LNCaP clone FGC (cell line): ENCODE measurements around the gene SSPN.
A peak's percentile ranks its signal among the peaks of the same experiment; 100 is the strongest.

Source experiments
- DNase-seq: peaks from one replicate; pipeline ENCODE4 v3.0.0-alpha.2; 2011; ENCODE audit warnings: low read depth
- H3K4me3 ChIP-seq: 2 replicates; pipeline ENCODE4 v1.5.1; 2011; ENCODE audit warnings: mild to moderate bottlenecking, low read depth, low read length, control low read depth
- TF ChIP-seq, protein P1 (sequence below): IDR thresholded peaks from 2 replicates; pipeline ENCODE4 v1.5.1; 2012; ENCODE audit warnings: mild to moderate bottlenecking; ENCODE audit not compliant: control insufficient read depth, insufficient read depth; ENCODE audit errors: extremely low read depth

Gene SSPN

DNA sequence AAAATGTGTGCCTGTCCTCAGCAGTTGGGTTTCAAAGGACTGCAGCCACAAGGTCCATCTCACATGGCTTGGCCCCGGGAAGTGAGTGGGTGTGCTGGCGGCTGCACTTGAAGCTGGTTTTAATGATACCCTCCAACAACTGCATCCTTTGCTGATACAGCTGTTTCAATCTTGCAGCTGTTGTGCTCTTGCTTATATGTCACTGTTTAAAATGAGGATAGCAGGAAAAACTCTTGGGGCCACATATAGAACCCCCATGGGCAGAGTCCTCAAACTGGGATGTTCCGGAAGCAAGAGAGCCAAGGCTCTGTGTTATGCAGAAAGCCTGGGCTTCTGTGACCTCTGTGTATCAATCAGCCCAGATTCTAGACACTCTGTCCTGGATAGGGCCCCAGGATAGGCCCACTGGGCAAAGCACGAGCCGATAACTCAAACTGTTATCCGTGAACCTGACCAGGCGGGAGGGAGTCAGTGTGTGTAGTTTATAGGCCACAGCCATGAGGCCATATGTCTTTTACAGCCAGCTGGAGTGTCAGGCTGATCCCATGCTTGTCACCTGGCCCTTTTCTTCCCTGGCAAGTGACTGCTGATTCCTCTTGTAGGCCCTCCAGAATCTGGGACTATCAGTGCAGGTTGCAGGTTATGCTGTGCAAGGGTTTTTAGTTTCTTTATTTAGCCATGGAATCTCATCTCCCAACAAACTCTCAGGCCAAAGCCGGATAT is 74.3 kb downstream of the SSPN start:
- no peak overlapping the region for H3K4me3 ChIP-seq
- no peak for DNase-seq
- TF ChIP-seq, protein P1, sequence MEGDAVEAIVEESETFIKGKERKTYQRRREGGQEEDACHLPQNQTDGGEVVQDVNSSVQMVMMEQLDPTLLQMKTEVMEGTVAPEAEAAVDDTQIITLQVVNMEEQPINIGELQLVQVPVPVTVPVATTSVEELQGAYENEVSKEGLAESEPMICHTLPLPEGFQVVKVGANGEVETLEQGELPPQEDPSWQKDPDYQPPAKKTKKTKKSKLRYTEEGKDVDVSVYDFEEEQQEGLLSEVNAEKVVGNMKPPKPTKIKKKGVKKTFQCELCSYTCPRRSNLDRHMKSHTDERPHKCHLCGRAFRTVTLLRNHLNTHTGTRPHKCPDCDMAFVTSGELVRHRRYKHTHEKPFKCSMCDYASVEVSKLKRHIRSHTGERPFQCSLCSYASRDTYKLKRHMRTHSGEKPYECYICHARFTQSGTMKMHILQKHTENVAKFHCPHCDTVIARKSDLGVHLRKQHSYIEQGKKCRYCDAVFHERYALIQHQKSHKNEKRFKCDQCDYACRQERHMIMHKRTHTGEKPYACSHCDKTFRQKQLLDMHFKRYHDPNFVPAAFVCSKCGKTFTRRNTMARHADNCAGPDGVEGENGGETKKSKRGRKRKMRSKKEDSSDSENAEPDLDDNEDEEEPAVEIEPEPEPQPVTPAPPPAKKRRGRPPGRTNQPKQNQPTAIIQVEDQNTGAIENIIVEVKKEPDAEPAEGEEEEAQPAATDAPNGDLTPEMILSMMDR, result no peak

DNA sequence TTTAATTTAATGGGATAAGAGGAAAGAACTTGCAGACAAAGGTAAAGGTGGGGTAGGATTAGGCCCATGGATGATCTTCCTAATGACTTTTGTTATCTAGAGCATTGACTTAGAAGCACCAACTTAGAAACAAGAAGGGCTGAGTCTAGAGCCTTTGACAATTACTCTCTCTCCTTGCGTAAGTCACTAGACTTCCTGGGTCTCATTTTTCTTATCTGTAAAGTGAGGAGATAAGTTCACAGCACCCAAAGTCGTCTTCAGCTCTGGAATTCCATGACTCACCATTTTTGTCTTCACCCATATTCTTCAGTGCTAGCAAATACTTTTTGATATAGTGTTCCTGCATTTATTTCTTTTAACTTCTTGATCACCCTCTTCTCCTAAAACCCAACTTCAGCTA is 75.7 kb downstream of the SSPN start:
- no peak overlapping the region for H3K4me3 ChIP-seq
- DNase-seq, result no peak
- TF ChIP-seq, protein P1, result no peak

DNA sequence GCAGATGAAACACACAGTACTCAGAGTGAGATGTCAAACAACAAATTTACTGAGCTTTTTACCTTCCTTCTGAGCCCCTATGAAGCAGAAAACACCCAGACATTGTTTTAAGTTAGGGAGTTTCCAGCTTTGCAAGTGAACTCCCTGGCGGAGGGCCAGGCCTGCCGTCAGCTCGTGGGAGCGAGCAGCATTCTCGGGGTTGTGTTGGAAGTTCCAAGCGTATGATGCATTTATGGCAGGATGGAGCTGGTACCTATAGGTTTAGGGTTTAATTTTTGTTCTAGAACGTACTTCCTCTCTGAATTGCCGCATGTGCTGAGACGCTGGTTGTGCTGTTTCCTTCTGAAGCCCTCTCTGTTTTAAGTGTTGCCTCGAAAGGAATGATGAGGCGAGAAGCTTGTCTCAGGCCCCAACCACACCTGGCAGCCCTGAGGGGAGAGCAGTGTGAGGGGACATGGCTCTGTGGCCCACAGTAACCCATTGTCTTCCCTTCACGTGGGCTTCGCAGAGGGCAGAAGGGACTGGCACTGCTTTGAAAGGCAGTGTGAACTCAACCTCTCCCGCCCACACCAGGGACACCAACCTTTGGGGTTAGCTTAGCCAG is 76.6 kb downstream of the SSPN start:
- DNase-seq, result no peak
- TF ChIP-seq, protein P1, result no peak
- H3K4me3 ChIP-seq, result no peak overlapping the region

DNA sequence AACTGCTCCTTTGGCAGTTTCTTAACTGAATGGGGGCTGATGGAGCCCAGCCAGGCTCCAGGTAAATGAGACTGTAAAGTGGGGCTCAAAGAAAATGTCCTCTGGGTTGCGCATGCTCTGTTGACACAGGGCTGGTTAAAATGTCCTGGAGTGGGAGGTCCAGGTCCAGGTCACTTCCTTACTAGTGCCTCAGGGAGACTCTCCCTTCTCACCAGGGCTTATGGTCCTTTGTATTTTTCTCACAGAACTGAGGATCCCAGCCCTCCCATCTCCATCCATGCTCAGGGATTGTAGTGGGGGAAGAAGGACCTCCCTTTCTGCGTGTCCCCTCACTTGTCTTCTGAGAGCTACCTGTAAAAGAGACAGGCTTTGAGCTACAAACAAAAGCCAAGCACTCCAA is 77.5 kb downstream of the SSPN start:
- DNase-seq, result no peak
- TF ChIP-seq, protein P1, result no peak
- H3K4me3 ChIP-seq, result no peak overlapping the region

GRCh38 chr12:26273811-26274210 is 78.4 kb downstream of the SSPN start:
- H3K4me3 ChIP-seq, result no peak overlapping the region
- peak; percentile 31 for DNase-seq
- TF ChIP-seq, protein P1, result no peak

DNA sequence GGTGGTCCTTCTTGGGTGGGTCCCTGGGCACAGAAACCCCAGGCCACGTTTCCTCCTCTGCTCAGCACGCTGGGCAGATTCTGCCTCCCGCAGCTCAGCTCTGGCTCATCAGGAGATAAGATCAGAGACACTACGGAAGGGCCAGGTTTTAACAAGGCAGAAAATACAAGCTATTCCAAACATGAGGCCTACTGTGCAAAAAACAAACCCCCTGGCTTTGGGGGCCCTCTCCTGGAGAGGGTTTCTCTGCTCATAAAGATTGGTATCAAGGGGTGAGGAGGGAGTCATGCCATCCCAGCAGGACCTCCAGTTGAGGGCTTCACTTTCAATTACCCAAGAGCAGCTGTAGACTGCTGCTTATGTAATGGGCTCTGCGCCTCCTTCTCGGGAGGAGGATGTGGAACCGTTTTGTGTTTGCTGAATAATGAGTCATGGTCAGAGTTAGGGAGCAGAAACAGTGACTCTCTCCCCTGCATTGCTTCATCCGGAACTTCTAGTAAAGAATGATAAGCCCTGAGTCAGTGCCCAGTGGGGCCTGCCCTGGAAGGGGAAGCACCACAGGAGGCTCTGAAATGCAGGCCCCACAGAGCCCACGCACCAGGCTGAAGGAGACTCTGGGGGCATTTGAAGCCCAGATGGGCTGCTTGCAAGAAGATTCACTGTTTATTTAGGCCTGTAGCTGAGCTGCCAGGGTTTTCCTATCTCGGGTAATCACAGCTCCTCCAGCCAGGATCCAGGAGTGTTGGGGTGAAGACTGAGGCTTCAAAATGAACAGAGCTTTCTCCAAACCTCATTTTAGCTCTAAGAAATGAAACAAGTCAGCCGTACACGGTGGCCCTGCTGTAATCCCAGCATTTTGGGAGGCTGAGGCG is 79.3 kb downstream of the SSPN start:
- DNase-seq, result peak; percentile 50
- TF ChIP-seq, protein P1, result no peak
- H3K4me3 ChIP-seq, result no peak overlapping the region
